SH-SY5Y (cell line): ENCODE measurements around the gene PCSK5.

Source experiments
- GATA2 ChIP-seq: IDR thresholded peaks from 2 replicates; pipeline ENCODE4 v1.6.1; 2011; ENCODE audit warnings: mild to moderate bottlenecking, low read depth, low read length
- GATA3 ChIP-seq: IDR thresholded peaks from 2 replicates; pipeline ENCODE4 v1.6.1; 2011; ENCODE audit warnings: low read depth, mild to moderate bottlenecking, low read length, moderate library complexity

DNA sequence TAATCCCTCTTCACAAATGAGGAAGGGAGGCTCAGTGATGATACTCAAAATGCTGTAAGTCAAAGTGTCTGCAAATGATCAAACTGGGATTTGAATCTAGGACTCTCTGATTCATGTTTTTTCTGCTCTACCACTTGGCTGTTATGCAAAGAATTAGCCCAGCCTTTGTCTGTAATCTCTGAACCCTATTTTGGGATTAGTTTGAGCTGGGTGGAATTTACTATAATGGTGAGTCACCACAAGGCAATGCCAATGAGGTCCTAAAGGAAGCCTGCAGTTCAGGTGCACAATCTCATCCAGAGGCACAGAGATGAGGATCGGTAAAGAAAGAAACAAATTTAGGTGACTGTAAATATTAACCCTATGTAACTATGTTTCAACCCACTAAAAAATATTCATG lies 474.6 kb downstream of the PCSK5 start:
- TF ChIP-seq GATA2 (no peak), GATA3 (no peak)
